ENCODE results near the gene MAP4K2. TPM values are rescaled to one million over a fixed set of nuclear protein-coding genes. Genes with fewer than 3 reads are reported as not detected.

The MAP4K2 gene
- total RNA-seq, 1 donor from 2014 or later, result 6.8 TPM

DNA sequence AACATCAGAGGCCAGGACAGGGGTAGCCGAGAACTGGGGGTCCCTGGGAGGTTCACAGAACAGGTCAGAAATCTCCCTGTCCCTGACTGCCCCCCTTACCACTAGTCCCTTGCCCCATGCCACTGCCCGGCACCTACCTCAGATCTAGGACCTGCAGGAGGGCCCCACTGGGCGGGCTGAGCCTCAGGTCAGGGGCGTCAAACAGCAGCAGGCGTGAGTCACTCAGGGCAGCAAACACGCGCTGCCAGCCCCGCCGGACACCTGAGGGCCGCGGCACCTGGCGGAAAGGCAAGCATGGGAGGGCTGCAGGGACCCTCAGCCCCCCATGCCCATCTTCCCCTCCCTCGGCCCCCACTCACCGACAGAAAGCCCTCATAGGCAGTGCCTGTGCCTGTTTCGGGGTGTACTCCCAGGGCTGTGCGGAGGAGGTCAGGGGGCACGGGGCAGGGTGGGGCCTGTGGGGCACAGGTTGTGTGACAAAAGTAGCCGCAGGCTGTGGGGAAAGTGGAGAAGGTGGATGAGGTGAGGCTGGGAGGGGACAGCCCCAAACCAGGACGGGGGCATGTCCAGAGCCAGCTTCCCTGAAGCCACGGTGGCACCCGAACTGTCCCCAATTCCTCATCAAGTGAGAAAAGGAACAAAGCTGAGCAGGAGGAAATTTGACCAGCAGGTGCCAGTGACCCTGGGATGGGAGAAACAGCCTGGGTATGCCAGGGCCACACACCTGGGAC, 29.6 kb upstream of the MAP4K2 start:
- no peak for TF ChIP-seq CTCF (IDR thresholded peaks at IDR 0.05; ENCODE audit: insufficient read depth, low read length, severe bottlenecking)
- Histone ChIP-seq H3K4me3 (ENCODE audit: low read depth, low read length) (no peak overlapping the region), H3K36me3 (ENCODE audit: control insufficient read depth, insufficient read depth, low read length) (peaks cover 65% of the 10 kb centered on the region), H3K27me3 (ENCODE audit: control insufficient read depth, insufficient read depth, low read length) (no peaks in the 10 kb centered on the region)
- no peak for DNase-seq (ENCODE audit: low read depth)
- FAIRE-seq, result no peak

DNA sequence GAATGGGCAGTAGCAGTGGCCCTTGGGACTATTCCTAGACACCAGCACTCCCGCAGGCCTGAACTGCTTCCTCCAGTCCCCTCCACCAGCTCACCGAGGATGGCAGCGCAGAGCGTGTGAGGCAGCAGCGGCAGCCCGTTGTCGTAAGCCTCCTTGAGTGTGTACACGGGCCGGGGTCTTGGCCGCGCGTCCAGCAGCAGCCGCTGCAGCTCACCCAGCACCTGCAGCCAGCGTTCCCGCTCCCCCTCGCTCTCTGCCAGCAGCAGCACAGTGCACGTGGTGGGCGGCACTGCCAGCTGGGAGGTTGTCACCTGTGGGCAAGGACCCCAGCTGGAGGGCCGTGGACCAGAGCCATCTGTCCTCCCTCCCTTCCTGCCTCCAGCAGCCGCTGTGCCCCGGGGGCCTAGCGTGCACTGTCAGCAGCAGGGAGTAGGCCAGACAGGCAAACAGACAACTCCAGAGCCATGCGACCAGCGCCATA, 28.4 kb upstream of the MAP4K2 start:
- Histone ChIP-seq H3K27me3 (ENCODE audit: control insufficient read depth, insufficient read depth, low read length) (no peaks in the 10 kb centered on the region), H3K36me3 (ENCODE audit: control insufficient read depth, insufficient read depth, low read length) (peaks cover 74% of the 10 kb centered on the region), H3K4me3 (ENCODE audit: low read depth, low read length) (no peak overlapping the region)
- DNase-seq (ENCODE audit: low read depth) (no peak), FAIRE-seq (no peak)
- TF ChIP-seq CTCF (IDR thresholded peaks at IDR 0.05; ENCODE audit: insufficient read depth, low read length, severe bottlenecking), result no peak

DNA sequence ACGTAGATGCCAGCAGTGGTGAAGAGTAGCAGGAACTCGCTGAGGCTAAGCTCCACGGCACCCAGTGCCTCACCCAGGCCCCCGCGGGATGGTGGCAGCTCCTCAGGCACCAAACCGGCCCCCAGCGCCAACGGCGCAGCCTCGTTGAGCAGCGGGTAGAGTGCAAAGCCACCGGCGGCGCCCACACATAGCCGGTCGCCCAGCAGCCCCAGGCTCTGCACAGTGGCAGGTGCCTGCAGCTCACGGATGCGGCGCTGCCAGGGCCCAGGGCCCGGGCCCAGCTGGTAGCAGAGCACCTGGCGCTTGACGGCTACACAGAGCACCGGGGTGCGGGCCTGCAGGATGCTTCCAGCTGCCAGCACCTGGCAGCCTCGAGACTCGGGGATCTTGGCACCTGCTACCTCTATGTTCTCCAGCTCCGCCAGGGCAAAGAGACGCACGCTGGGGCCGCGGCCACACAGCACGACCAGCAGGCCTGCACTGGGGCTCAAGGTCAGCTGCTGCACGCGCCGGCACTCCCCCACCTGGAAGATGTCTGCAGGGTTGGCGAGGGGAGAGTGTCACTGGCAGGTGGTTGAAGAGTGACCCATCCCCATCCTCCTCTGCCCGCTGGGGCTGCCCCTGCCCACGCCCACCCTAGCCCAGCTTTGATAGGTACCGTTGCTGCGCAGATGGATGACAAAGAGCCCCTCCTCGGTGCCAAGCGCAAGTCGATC, 26.7 kb upstream of the MAP4K2 start:
- FAIRE-seq (no peak), DNase-seq (ENCODE audit: low read depth) (no peak)
- Histone ChIP-seq H3K36me3 (ENCODE audit: control insufficient read depth, insufficient read depth, low read length) (peaks cover 75% of the 10 kb centered on the region), H3K27me3 (ENCODE audit: control insufficient read depth, insufficient read depth, low read length) (no peaks in the 10 kb centered on the region), H3K4me3 (ENCODE audit: low read depth, low read length) (no peak overlapping the region)
- TF ChIP-seq CTCF (IDR thresholded peaks at IDR 0.05; ENCODE audit: insufficient read depth, low read length, severe bottlenecking), result no peak

GRCh38 chr11:64827451-64827839, 24.4 kb upstream of the MAP4K2 start:
- FAIRE-seq, result no peak
- Histone ChIP-seq H3K36me3 (ENCODE audit: control insufficient read depth, insufficient read depth, low read length) (peaks cover 57% of the 10 kb centered on the region), H3K27me3 (ENCODE audit: control insufficient read depth, insufficient read depth, low read length) (no peaks in the 10 kb centered on the region), H3K4me3 (ENCODE audit: low read depth, low read length) (no peak overlapping the region)
- DNase-seq (ENCODE audit: low read depth), result no peak
- TF ChIP-seq CTCF (IDR thresholded peaks at IDR 0.05; ENCODE audit: insufficient read depth, low read length, severe bottlenecking), result no peak

DNA sequence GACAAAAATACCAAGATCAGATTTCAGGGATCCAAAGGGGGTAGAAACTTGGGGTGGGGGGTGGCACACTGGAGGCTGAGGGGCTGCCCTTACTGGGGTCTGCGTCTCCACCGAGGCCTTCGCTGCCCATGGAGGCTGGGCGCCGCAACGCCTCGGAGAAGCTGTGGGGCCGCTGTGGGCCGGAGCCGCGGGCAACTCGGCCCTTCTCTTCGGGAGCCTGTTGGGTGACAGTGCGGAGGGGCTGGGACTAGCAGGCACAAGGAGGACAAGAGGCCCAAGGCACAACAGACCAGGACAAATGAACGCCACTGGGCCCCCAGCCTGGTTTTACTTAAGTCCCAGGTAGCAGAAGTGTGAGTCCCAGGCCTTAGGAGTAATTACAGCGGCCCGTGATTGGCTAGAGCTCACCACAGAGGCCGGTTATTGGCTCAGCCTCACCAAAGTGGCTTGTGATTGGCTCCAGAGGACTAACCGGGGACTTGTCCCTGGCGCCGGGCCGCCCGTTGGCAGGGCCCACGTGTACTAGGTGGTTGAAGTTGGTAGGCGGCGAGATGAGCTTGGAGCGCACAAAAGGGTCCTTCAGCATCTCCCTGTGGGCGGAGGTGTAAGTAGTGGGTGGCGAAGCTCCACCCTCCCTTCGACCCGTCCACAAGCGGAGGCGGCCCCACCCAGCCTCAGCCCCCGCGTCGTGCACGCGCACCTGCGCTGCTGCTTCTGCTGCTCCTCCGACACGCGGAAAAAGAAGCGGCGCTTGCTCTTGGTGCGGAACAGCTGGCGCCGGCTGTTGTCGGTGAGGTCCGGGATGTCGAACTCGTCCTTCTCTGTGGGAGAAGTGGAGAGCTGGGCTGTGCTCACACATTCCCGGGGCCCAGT, 23.8 kb upstream of the MAP4K2 start:
- TF ChIP-seq CTCF (IDR thresholded peaks at IDR 0.05; ENCODE audit: insufficient read depth, low read length, severe bottlenecking), result no peak
- H3K36me3 ChIP-seq (ENCODE audit: control insufficient read depth, insufficient read depth, low read length), result peaks cover 52% of the 10 kb centered on the region
- no peak for FAIRE-seq

More for the DNA sequence above, 23.8 kb upstream of the MAP4K2 start:
- Histone ChIP-seq H3K4me3 (ENCODE audit: low read depth, low read length) (no peak overlapping the region), H3K27me3 (ENCODE audit: control insufficient read depth, insufficient read depth, low read length) (no peaks in the 10 kb centered on the region)
- no peak for DNase-seq (ENCODE audit: low read depth)

All from bronchial epithelial cell (primary cell).